Hypothalamus (tissue), 51 donors: ENCODE data around the gene DUSP22.
"Not testable (repeated sequence)": the region's sequence is repeated elsewhere in the genome, so short reads cannot be mapped to it uniquely, and the experiment has no call there.

Source experiments
- DNase-seq, 51 donors: peaks; one replicate each; lab custom pipeline; 2025; lab: John Stamatoyannopoulos, UW

The DUSP22 gene

GRCh38 chr6:322940-323729, 30.8 kb downstream of the DUSP22 start:
- DNase-seq, result no peak

DNA sequence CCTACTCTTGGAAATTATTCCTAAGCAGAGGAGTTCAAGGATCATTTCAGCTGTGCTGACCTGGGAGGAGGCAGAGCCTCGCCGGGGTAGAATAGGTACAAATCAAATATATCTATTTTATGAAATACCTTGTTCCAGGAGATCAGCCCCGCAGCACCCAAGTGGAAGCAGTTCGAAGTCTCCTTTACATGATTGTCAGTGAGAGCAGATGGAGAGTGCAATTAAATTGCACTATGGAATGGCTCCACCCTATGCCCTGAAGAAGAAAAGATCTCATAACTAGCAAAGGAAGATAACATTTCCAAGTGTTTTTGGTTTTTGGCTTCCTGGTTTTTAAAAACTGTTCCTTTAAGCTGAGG, 31.4 kb downstream of the DUSP22 start:
- DNase-seq, result no peak

DNA sequence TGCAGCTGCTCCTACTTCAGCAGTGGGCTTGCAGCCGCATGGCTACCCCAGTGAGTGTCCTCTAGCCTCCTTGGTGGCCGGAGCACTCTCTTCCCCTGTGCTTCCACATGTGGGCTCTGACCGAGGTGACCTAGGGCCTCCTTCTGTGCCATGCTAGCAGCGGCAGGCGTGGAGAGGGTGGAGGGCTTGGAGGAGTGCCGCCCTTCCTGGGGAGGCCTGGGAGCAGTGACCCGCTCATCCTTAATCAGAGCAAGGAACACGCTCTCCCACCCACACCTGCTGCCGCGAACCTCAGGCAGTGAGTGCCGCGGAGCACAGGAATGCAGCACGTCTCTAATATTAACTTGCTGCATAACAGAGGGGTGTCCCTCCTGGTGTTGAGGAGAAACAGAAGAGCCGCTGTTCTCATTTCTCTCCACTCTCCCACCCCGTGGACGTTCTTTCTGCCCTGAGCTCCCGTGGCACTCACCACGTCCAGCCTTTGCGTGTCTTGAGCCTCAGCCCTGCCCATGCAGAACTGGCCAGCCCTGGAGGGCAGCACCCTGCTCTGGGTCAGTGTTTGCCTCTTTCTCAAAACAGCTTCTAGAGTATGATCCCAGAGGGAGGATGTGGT, 31.9 kb downstream of the DUSP22 start:
- DNase-seq, result no peak

- DNase-seq, result no peak
These were observed 32.4 kb downstream of the DUSP22 start for GRCh38 chr6:324729-325125.

DNA sequence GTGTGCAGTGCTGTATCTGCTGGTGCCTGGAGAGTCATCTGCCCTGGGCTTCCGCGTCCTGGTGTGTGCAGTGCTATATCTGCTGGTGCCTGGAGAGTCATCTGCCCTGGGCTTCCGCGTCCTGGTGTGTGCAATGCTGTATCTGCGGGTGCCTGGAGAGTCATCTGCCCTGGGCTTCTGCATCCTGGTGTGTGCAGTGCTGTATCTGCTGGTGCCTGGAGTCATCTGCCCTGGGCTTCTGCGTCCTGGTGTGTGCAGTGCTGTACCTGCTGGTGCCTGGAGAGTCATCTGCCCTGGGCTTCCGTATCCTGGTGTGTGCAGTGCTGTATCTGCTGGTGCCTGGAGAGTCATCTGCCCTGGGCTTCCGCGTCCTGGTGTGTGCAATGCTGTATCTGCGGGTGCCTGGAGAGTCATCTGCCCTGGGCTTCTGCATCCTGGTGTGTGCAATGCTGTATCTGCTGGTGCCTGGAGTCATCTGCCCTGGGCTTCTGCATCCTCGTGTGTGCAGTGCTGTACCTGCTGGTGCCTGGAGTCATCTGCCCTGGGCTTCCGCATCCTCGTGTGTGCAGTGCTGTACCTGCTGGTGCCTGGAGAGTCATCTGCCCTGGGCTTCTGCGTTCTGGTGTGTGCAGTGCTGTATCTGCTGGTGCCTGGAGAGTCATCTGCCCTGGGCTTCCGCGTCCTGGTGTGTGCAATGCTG, 33.0 kb downstream of the DUSP22 start:
- DNase-seq, result not testable (repeated sequence)

GRCh38 chr6:326066-326465, 33.8 kb downstream of the DUSP22 start:
- not testable (repeated sequence) for DNase-seq

DNA sequence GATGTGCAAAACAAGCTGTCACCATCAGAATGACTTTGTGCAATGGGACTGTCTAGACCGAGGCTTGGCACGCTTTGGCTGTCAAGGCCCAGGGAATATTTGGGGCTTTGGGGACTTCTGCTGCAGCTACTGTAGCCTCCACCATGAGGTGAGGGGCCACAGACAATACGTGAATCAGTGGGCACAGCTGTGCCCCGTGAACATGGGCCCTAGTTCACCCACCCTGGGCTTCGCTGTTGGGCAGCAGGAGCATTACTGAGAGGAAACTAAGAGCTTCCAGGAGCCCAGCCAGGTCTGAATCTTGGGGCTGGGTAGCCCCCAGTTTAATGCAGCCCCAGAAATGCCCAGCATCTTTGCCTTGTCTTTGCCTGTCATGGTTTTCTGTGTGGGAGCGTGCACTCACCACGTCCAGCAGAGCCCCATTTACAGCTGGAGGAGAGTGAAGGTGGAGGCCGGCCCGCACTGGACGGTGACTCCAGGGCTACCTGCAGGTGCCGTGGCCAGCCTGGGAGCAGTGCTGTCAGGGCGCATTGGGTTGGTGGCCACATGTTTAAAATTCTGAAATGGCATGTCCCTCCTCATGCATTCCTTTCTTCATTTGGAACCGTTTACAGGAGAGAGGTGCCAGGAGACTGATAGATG, 34.7 kb downstream of the DUSP22 start:
- DNase-seq, result no peak

DNA sequence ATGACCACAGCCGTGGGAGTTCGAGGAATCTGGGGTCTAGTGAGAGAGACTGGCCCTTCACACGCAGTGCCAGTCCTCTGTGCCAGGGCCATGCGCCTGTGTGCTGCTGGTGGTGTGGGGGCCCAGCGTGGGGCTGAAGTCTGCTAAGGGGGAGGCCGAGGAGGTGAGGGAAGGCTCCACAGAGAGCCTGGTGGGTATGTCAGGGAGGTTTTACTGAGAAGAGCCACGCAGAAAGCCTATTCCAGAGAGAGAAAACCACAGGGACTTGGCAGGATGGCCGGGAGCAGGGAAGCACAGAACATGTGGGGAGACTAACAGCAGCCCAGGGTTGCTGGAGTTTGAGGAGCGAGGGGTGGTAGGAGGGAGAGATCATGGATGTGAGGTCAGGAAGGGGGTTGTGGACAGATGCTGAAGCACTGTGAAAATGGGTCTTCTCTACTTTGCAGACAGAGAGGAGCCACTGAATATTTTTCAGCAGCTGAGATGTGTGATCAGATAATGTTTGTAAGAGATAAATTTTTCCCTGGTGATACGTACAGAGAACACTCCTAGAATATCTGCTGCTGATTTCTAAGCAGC, 35.3 kb downstream of the DUSP22 start:
- no peak for DNase-seq

GRCh38 chr6:328136-328670, 35.9 kb downstream of the DUSP22 start:
- no peak for DNase-seq

DNA sequence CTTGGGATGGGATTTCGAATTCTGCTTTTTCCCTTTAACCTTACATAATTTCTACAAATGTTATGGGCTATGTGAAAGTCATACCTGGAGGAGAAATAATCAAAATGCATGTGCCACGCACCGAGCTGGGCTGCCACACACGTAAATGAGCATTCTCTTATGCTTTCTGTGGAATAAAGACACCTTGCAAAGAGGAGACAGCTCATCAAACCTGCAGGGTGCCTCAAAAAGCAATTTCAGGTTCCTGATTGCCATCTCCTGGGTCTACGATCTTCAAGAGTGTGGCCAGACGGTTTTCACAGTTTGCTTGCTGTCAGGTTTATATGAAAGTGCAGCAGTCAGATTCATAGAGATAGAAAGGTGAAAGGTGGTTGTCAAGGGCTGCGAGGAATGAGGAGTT, 36.6 kb downstream of the DUSP22 start:
- DNase-seq, result no peak

- no peak for DNase-seq
These were observed 37.8 kb downstream of the DUSP22 start for GRCh38 chr6:329888-330691.

DNA sequence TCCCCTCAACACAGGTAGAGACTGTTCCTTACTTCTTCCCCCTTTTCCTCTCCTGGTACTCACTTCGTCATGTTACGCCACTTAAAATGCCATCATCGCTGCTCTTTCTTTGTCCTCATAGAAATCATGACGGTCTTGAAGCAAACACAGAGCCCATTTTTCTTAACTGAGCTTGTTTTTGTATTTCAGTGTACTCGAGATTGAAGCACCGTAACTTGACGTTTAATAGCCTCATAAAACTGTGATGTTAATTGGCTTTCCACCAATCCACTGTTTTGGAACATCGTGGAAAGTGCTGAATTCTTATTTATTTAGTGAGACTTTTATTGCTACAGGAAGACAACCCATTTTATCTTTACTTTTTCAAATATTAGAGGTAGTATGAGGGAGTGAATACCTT, 38.7 kb downstream of the DUSP22 start:
- no peak for DNase-seq

- DNase-seq, result no peak
These were observed 39.6 kb downstream of the DUSP22 start for GRCh38 chr6:331622-332521.

GRCh38 chr6:332671-333070, 40.4 kb downstream of the DUSP22 start:
- no peak for DNase-seq

DNA sequence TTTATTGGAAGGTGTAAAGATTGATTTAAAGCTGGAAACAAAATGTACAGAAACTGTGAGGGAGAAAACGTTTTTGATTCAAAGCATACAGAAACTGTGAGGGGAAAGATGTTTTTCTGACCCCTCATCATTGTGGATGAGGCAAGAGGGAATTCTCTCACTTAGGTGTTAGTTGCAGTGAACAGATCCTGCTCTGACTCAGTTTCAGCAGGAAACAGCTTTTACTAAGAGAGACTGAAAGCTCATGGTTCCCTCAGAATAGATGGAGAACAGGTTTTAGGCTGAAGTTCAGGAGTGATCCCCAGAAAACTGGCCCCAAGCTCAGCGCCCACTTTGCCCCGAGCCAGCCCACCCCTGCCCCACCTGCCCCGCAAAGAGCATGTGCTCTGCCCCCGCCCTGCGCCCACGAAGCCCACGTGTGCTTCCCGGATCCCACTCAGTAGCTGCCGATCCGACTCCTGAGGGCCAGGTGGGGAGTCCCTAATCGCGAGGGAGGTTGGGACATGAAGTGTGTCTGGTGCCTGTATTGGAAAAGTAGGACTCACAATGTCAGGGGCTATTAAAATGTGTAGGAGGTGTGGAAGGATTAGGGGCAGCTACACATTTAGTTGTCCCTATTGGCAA, 41.2 kb downstream of the DUSP22 start:
- DNase-seq, result no peak

- DNase-seq, result no peak
These were observed 42.5 kb downstream of the DUSP22 start for GRCh38 chr6:334536-335510.

GRCh38 chr6:335572-335971, 43.3 kb downstream of the DUSP22 start:
- DNase-seq, result no peak
